Esophagus squamous epithelium (tissue), 4 donors: ENCODE results near the gene NOL4L.

ENCODE experiments used
- POLR2A ChIP-seq, 4 donors: fragments of 450-650 bp; IDR thresholded peaks; one replicate each; pipeline ENCODE4 v1.6.1; 2017; ENCODE audit warnings: antibody characterized with exemption in 4 of 4, mild to moderate bottlenecking in 4 of 4, moderate library complexity in 3 of 4
- TF ChIP-seq, protein P1 (sequence below), 6 experiments: fragments of 450-650 bp in 4 of 6; fragments of 200-600 bp in 2 of 6; sonication (generic) in 2 of 6; IDR thresholded peaks; one replicate each; pipeline ENCODE4 v1.5.1; 2016 to 2019; ENCODE audit warnings: antibody characterized with exemption in 6 of 6, mild to moderate bottlenecking in 4 of 6, moderate library complexity in 4 of 6

DNA sequence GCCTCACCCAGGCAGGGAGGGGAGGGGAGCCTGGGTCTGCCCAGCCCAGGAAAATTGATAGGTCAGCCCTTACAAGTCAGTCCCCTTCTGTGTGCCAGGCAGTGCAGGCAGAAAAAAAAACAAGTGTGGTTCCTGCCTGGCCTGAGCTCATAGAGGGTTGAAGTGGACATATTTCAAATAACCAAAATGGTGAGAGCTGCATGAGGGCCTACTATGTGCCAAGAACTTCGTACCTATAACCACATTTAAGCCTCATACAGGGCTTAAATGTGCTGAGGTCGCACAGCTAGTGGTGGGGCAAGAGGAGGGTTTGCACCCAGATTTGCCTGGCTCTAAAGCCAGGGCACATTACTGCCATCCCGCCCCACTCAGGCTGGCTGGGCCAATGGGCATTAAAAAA, 6.9 kb upstream of the NOL4L start:
- no peak for TF ChIP-seq POLR2A (IDR thresholded peaks at IDR 0.05)
- TF ChIP-seq, protein P1, sequence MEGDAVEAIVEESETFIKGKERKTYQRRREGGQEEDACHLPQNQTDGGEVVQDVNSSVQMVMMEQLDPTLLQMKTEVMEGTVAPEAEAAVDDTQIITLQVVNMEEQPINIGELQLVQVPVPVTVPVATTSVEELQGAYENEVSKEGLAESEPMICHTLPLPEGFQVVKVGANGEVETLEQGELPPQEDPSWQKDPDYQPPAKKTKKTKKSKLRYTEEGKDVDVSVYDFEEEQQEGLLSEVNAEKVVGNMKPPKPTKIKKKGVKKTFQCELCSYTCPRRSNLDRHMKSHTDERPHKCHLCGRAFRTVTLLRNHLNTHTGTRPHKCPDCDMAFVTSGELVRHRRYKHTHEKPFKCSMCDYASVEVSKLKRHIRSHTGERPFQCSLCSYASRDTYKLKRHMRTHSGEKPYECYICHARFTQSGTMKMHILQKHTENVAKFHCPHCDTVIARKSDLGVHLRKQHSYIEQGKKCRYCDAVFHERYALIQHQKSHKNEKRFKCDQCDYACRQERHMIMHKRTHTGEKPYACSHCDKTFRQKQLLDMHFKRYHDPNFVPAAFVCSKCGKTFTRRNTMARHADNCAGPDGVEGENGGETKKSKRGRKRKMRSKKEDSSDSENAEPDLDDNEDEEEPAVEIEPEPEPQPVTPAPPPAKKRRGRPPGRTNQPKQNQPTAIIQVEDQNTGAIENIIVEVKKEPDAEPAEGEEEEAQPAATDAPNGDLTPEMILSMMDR (IDR thresholded peaks at IDR 0.05): no peak
